CD14-positive monocyte (primary cell): ENCODE measurements around the gene SACM1L. TPM values are rescaled to one million over a fixed set of nuclear protein-coding genes. Genes with fewer than 3 reads are reported as not detected.
A peak's percentile ranks its signal among the peaks of the same experiment; 100 is the strongest.

Experiments used
- DNase-seq, 3 donors: peaks; one replicate each; pipeline ENCODE4 v3.0.0-alpha.2; 2011 to 2022
- H2AFZ ChIP-seq: 2 replicates; pipeline ENCODE4 v1.6.0; 2012; ENCODE audit warnings: mild to moderate bottlenecking, low read depth, low read length, inconsistent platforms; ENCODE audit not compliant: insufficient read depth, poor library complexity, severe bottlenecking
- H3K27ac ChIP-seq, 2 donors: 1 replicate in 1 of 2; 2 replicates in 1 of 2; pipeline ENCODE4 v1.5.1; 2012 to 2013; ENCODE audit warnings: low read length in 2 of 2, control low read depth in 1 of 2, inconsistent platforms in 1 of 2, low read depth in 1 of 2, mild to moderate bottlenecking in 1 of 2
- H3K27me3 ChIP-seq, 2 donors: one replicate each; pipeline versions ENCODE4 v1.6.0 to v1.6.1; 2011 to 2013; ENCODE audit warnings: low read length in 2 of 2; ENCODE audit not compliant: control insufficient read depth in 2 of 2, insufficient read depth in 2 of 2
- H3K36me3 ChIP-seq, 2 donors: replicated peaks in 1 of 2; 1 replicate in 1 of 2; 2 replicates in 1 of 2; pipeline versions ENCODE4 v1.5.1 to v1.6.1; 2012 to 2013; ENCODE audit warnings: low read length in 2 of 2, control low read depth in 1 of 2, inconsistent platforms in 1 of 2, mild to moderate bottlenecking in 1 of 2; ENCODE audit not compliant: insufficient read depth in 2 of 2, control insufficient read depth in 1 of 2
- H3K4me1 ChIP-seq, 2 donors: 1 replicate in 1 of 2; 2 replicates in 1 of 2; pipeline versions ENCODE4 v1.5.1 to v1.6.1; 2012 to 2013; ENCODE audit warnings: low read length in 2 of 2, control low read depth in 1 of 2, inconsistent platforms in 1 of 2, mild to moderate bottlenecking in 1 of 2, moderate library complexity in 1 of 2; ENCODE audit not compliant: insufficient read depth in 2 of 2, control insufficient read depth in 1 of 2
- H3K4me2 ChIP-seq: replicated peaks from 2 replicates; pipeline ENCODE3; 2012; ENCODE audit warnings: low read length, moderate library complexity, mild to moderate bottlenecking; ENCODE audit not compliant: poor library complexity, severe bottlenecking; ENCODE audit errors: extremely low read depth
- H3K4me3 ChIP-seq, 3 experiments: fragments of 200-600 bp in 1 of 3; sonication (generic) in 1 of 3; replicated peaks in 1 of 3; 1 replicate in 2 of 3; 2 replicates in 1 of 3; pipeline ENCODE4 v1.5.1; 2011 to 2013; ENCODE audit warnings: low read length in 3 of 3, mild to moderate bottlenecking in 3 of 3, control low read depth in 2 of 3, low read depth in 2 of 3, inconsistent platforms in 1 of 3, moderate library complexity in 1 of 3
- H3K79me2 ChIP-seq: 2 replicates; pipeline ENCODE4 v1.6.0; 2012; ENCODE audit warnings: mild to moderate bottlenecking, control low read depth, inconsistent platforms, low read length, moderate library complexity; ENCODE audit not compliant: insufficient read depth
- H3K9ac ChIP-seq: 2 replicates; pipeline ENCODE4 v1.6.0; 2017; ENCODE audit warnings: low read length, mild to moderate bottlenecking; ENCODE audit not compliant: insufficient read depth, poor library complexity, severe bottlenecking
- H3K9me3 ChIP-seq, 2 donors: replicated peaks in 1 of 2; 1 replicate in 1 of 2; 2 replicates in 1 of 2; pipeline versions ENCODE4 v1.5.1 to v1.6.1; 2012 to 2013; ENCODE audit warnings: low read length in 2 of 2, control low read depth in 1 of 2; ENCODE audit not compliant: control insufficient read depth in 1 of 2, insufficient read depth in 1 of 2
- H4K20me1 ChIP-seq: 2 replicates; pipeline ENCODE4 v1.6.0; 2012; ENCODE audit warnings: mild to moderate bottlenecking, low read length, control low read depth, moderate library complexity; ENCODE audit not compliant: insufficient read depth
- H3K27ac Mint-ChIP-seq, 7 donors: one replicate each; pipeline ENCODE4 v1.8.0; 2020; ENCODE audit warnings: mild to moderate bottlenecking in 7 of 7, mixed read lengths in 7 of 7, moderate library complexity in 6 of 7, inconsistent platforms in 2 of 7
- H3K27me3 Mint-ChIP-seq, 3 donors: one replicate each; pipeline ENCODE4 v1.8.0; 2021 to 2022; ENCODE audit warnings: low read depth in 3 of 3, mild to moderate bottlenecking in 3 of 3, mixed read lengths in 3 of 3, moderate library complexity in 3 of 3, inconsistent platforms in 1 of 3
- H3K36me3 Mint-ChIP-seq, 2 donors: one replicate each; pipeline ENCODE4 v1.8.0; 2020; ENCODE audit warnings: mixed read lengths in 2 of 2, inconsistent platforms in 1 of 2, mild to moderate bottlenecking in 1 of 2
- H3K4me1 Mint-ChIP-seq: one replicate; pipeline ENCODE4 v1.8.0; 2020; ENCODE audit warnings: mild to moderate bottlenecking, mixed read lengths
- H3K4me3 Mint-ChIP-seq, 2 donors: one replicate each; pipeline ENCODE4 v1.8.0; 2020; ENCODE audit warnings: mild to moderate bottlenecking in 2 of 2, mixed read lengths in 2 of 2, moderate library complexity in 1 of 2
- H3K9me3 Mint-ChIP-seq, 7 donors: one replicate each; pipeline ENCODE4 v1.8.0; 2020 to 2022; ENCODE audit warnings: mixed read lengths in 7 of 7, mild to moderate bottlenecking in 6 of 7, moderate library complexity in 6 of 7, inconsistent platforms in 2 of 7
- CTCF ChIP-seq: fragments of 200-600 bp; IDR thresholded peaks from one replicate; pipeline ENCODE4 v1.8.0; 2022; ENCODE audit warnings: antibody characterized with exemption, mild to moderate bottlenecking
- WGBS: methylation state at CpG from one replicate; pipeline ENCODE4 v1.1.5; 2013; ENCODE audit warnings: missing lambda C conversion rate; ENCODE audit not compliant: insufficient coverage; 5-methylcytosine and 5-hydroxymethylcytosine counted together
- intact Hi-C, 2 donors: fragments of 100-400 bp; cut with micrococcal nuclease; formaldehyde crosslinking; loops; one replicate each; pipeline versions ENCODE4 v1.15.0 to v1.15.1; 2023
- polyA plus RNA-seq, 3 donors: library from polyadenylated mRNA; depleted of rRNA in 1 of 3; unstranded in 2 of 3; stranded (reverse) in 1 of 3; fragments of 300-500 nt in 2 of 3; fragments of >200 nt in 1 of 3; fragmentation: Illumina TruSeq in 2 of 3; gene quantifications; 1 replicate in 2 of 3; 2 replicates in 1 of 3; pipeline ENCODE4 v1.2.3, GENCODE V29; 2012 to 2021

Gene SACM1L
- polyA plus RNA-seq, 3 donors: 14.6 to 25.7 (median 21.5) TPM

GRCh38 chr3:45741742-45742460, 52.7 kb downstream of the SACM1L start:
- Histone ChIP-seq H3K9me3 (no peaks in the 10 kb centered on the region), H3K4me2 (no peak overlapping the region)
- H3K36me3 Mint-ChIP-seq: peaks cover 75 to 88% of the 10 kb centered on the region in 2 donors

More at GRCh38 chr3:45741742-45742460, 52.7 kb downstream of the SACM1L start:
- Histone ChIP-seq H3K36me3 (peaks cover 83 to 99% of the 10 kb centered on the region in 2 donors), H3K4me3 (no peak overlapping the region), H3K4me1 (peaks cover 12% of the 10 kb centered on the region in 2 donors), H3K79me2 (no peaks in the 10 kb centered on the region), H4K20me1 (peaks cover 25% of the 10 kb centered on the region), H3K27ac (peak overlapping the region in 1 of 2 donors; percentile 49), H2AFZ (no peak overlapping the region), H3K9ac (peak overlapping the region; percentile 11), H3K27me3 (no peaks in the 10 kb centered on the region)
- peaks cover 17% of the 10 kb centered on the region for H3K4me1 Mint-ChIP-seq
- no peaks in the 10 kb centered on the region for H3K27me3 Mint-ChIP-seq
- H3K27ac Mint-ChIP-seq: peak overlapping the region in 3 of 7 donors; percentile 3 to 57 (median 54)
- 80% methylated on average over 1 of the region's 6 CpGs for WGBS
- intact Hi-C loops: no loop called here
- DNase-seq: peak in 2 of 3 donors; percentile 6 to 24
- no peaks in the 10 kb centered on the region for H3K9me3 Mint-ChIP-seq
- no peak overlapping the region for H3K4me3 Mint-ChIP-seq
- TF ChIP-seq CTCF: no peak
